ENCODE measurements around the gene CNGB1.

DNA sequence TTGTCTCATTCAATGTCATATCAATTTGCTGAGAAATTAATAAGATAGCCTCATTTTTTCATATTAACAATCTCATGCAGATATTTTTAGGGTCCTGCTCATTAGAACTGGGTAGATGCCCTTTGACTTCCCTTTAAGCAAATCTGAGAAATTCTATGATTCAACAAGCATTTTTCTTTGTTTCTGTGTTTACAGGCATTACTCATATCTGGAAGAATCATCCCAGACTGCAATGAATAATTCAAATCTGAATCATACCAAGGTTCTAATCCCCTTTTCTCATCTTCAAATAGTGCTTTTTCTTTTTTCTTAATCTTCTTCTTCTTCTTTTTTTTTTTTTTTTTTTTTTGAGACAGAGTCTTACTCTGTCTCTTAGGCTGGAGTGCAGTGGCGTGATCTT lies 99.5 kb downstream of the CNGB1 start:
- no peak for TF ChIP-seq EZH2 (IDR thresholded peaks at IDR 0.05; ENCODE audit: borderline replicate concordance, low read length)
- TF ChIP-seq, protein P1, sequence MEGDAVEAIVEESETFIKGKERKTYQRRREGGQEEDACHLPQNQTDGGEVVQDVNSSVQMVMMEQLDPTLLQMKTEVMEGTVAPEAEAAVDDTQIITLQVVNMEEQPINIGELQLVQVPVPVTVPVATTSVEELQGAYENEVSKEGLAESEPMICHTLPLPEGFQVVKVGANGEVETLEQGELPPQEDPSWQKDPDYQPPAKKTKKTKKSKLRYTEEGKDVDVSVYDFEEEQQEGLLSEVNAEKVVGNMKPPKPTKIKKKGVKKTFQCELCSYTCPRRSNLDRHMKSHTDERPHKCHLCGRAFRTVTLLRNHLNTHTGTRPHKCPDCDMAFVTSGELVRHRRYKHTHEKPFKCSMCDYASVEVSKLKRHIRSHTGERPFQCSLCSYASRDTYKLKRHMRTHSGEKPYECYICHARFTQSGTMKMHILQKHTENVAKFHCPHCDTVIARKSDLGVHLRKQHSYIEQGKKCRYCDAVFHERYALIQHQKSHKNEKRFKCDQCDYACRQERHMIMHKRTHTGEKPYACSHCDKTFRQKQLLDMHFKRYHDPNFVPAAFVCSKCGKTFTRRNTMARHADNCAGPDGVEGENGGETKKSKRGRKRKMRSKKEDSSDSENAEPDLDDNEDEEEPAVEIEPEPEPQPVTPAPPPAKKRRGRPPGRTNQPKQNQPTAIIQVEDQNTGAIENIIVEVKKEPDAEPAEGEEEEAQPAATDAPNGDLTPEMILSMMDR (IDR thresholded peaks at IDR 0.05; ENCODE audit: low read length) = no peak

Measured in OCI-LY1 (cell line).